ENCODE measurements around the gene MYBPC1.
A peak's percentile ranks its signal among the peaks of the same experiment; 100 is the strongest.

MYBPC1 gene

DNA sequence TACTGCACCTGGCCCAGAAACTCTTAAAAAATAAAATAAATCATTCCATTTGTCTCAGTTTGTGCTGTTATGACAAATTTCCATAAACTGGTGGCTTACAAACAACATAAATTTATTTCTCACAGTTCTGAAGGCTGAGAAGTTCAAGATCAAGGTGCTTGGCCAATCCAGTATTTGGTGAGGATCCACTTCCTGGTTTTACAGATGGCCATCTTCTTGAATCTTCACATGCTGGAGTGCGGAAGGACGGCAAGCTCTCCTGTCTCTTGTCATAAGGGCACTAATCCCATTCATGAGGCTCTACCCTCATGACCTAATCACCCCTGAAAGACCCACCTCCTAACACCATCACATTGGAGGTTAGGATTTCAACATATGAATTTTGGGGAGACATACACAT lies 29.9 kb upstream of the MYBPC1 start:
- TF ChIP-seq, protein P1, sequence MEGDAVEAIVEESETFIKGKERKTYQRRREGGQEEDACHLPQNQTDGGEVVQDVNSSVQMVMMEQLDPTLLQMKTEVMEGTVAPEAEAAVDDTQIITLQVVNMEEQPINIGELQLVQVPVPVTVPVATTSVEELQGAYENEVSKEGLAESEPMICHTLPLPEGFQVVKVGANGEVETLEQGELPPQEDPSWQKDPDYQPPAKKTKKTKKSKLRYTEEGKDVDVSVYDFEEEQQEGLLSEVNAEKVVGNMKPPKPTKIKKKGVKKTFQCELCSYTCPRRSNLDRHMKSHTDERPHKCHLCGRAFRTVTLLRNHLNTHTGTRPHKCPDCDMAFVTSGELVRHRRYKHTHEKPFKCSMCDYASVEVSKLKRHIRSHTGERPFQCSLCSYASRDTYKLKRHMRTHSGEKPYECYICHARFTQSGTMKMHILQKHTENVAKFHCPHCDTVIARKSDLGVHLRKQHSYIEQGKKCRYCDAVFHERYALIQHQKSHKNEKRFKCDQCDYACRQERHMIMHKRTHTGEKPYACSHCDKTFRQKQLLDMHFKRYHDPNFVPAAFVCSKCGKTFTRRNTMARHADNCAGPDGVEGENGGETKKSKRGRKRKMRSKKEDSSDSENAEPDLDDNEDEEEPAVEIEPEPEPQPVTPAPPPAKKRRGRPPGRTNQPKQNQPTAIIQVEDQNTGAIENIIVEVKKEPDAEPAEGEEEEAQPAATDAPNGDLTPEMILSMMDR (IDR thresholded peaks at IDR 0.05; ENCODE audit: low read depth, low read length), result no peak
- peak in 1 of 2 donors; percentile 5 for DNase-seq (ENCODE audit: low read depth in 2 of 2)
- no peak overlapping the region for H3K4me3 ChIP-seq (replicated peaks in 1 of 2; ENCODE audit: low read depth in 2 of 2, low read length in 2 of 2)

- TF ChIP-seq, protein P1 (IDR thresholded peaks at IDR 0.05; ENCODE audit: low read depth, low read length), result no peak
- H3K4me3 ChIP-seq (replicated peaks in 1 of 2; ENCODE audit: low read depth in 2 of 2, low read length in 2 of 2), result no peak overlapping the region
- no peak for DNase-seq (ENCODE audit: low read depth in 2 of 2)
Measured at GRCh38 chr12:101566318-101566717, 28.5 kb upstream of the MYBPC1 start.

GRCh38 chr12:101567918-101568317 lies 26.9 kb upstream of the MYBPC1 start:
- no peak for DNase-seq (ENCODE audit: low read depth in 2 of 2)
- TF ChIP-seq, protein P1 (IDR thresholded peaks at IDR 0.05; ENCODE audit: low read depth, low read length), result no peak
- H3K4me3 ChIP-seq (replicated peaks in 1 of 2; ENCODE audit: low read depth in 2 of 2, low read length in 2 of 2), result no peak overlapping the region

- peak; percentile 42 to 49 for DNase-seq (ENCODE audit: low read depth in 2 of 2)
- TF ChIP-seq, protein P1 (IDR thresholded peaks at IDR 0.05; ENCODE audit: low read depth, low read length), result no peak
- no peak overlapping the region for H3K4me3 ChIP-seq (replicated peaks in 1 of 2; ENCODE audit: low read depth in 2 of 2, low read length in 2 of 2)
Measured at GRCh38 chr12:101570047-101570446, 24.7 kb upstream of the MYBPC1 start.

- H3K4me3 ChIP-seq (replicated peaks in 1 of 2; ENCODE audit: low read depth in 2 of 2, low read length in 2 of 2), result no peak overlapping the region
- no peak for DNase-seq (ENCODE audit: low read depth in 2 of 2)
- TF ChIP-seq, protein P1 (IDR thresholded peaks at IDR 0.05; ENCODE audit: low read depth, low read length), result no peak
Measured at GRCh38 chr12:101571105-101571504, 23.7 kb upstream of the MYBPC1 start.

DNA sequence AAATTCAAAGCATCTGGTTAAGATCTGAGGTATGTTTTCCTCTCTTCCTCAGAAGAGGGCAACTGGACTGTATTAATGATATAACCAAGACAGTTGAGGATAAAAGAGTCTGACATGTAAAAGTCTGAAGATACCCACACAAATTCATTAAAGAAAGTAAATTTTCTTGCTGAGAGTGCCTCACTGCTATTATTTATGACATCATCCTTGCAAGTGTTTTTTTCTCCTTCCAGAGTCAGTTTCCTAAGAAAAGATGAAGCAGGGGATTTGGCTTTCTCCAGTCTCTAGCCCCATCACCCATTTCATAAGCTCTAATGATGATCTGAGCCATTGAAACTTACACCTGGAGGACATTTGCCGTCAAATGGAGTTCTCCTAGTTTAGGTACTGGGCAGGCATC lies 21.0 kb upstream of the MYBPC1 start:
- TF ChIP-seq, protein P1 (IDR thresholded peaks at IDR 0.05; ENCODE audit: low read depth, low read length), result no peak
- H3K4me3 ChIP-seq (replicated peaks in 1 of 2; ENCODE audit: low read depth in 2 of 2, low read length in 2 of 2), result no peak overlapping the region
- DNase-seq (ENCODE audit: low read depth in 2 of 2), result no peak

GRCh38 chr12:101578417-101578816 lies 16.4 kb upstream of the MYBPC1 start:
- no peak overlapping the region for H3K4me3 ChIP-seq (replicated peaks in 1 of 2; ENCODE audit: low read depth in 2 of 2, low read length in 2 of 2)

More at GRCh38 chr12:101578417-101578816, 16.4 kb upstream of the MYBPC1 start:
- TF ChIP-seq, protein P1 (IDR thresholded peaks at IDR 0.05; ENCODE audit: low read depth, low read length), result no peak
- no peak for DNase-seq (ENCODE audit: low read depth in 2 of 2)
